Coronary artery (tissue), 2 donors: Measurements from ENCODE around the gene RP2.

ENCODE experiments used
- DNase-seq: peaks from one replicate; pipeline ENCODE4 v3.0.0-alpha.2; 2017; ENCODE audit warnings: low spot score
- H3K27ac ChIP-seq, 2 donors: fragments of 200-600 bp; sonication (generic); one replicate each; pipeline ENCODE4 v1.5.1; 2016 to 2019
- H3K4me3 ChIP-seq: fragments of 200-600 bp; sonication (generic); 2 replicates; pipeline ENCODE4 v1.5.1; 2016; ENCODE audit warnings: mild to moderate bottlenecking, moderate library complexity
- TF ChIP-seq, protein P1 (sequence below): fragments of 200-600 bp; sonication (generic); IDR thresholded peaks from one replicate; pipeline ENCODE4 v1.5.1; 2019; ENCODE audit warnings: antibody characterized with exemption

Gene RP2

DNA sequence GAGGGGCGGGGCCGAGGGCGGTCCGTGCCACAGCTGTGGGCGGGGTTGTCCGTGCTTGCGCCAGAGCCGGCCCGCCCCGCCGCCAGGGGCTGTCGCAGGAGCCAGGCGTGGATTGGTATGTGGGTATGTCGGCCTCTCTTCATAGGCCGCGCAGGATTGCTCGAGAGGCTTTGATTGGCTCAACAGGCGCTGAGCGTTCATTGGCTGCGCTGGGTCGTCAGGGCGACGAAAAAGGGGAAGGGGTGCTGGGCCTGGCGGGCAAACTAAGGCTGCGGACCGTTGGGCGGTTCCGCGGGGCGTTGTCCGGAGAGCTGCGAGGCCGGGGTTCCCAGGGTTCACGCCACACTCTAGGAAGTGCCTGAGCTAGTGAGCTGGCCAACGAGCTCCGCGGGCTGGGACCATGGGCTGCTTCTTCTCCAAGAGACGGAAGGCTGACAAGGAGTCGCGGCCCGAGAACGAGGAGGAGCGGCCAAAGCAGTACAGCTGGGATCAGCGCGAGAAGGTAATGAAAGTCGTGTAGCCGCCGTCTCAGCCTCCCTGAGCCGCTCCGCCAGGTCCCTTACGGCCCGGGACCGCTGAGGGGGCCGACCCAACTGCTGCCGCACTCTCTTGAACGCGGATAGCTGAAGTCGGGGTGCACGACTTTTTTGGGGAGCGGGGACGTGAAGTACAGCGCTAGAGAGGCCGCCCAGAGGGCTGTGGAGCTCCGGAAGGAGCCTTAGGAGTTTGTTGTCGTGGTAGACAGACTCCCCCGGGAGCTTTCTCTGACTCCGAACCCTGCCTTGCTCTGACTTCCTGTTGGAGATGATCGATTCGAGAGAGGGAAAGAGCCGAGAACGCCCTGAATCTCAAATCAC, at the start of gene RP2:
RP2 (plus strand) TSS at position 343 of the 857 bp plus-strand sequence; CDS start at position 401, 58 bp downstream.
- Histone ChIP-seq H3K27ac (peak within 1 kb of the TSS; percentile 80 to 93), H3K4me3 (peak within 1 kb of the TSS; percentile 82)
- TF ChIP-seq, protein P1, sequence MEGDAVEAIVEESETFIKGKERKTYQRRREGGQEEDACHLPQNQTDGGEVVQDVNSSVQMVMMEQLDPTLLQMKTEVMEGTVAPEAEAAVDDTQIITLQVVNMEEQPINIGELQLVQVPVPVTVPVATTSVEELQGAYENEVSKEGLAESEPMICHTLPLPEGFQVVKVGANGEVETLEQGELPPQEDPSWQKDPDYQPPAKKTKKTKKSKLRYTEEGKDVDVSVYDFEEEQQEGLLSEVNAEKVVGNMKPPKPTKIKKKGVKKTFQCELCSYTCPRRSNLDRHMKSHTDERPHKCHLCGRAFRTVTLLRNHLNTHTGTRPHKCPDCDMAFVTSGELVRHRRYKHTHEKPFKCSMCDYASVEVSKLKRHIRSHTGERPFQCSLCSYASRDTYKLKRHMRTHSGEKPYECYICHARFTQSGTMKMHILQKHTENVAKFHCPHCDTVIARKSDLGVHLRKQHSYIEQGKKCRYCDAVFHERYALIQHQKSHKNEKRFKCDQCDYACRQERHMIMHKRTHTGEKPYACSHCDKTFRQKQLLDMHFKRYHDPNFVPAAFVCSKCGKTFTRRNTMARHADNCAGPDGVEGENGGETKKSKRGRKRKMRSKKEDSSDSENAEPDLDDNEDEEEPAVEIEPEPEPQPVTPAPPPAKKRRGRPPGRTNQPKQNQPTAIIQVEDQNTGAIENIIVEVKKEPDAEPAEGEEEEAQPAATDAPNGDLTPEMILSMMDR, result no peak
- DNase-seq, result peak; percentile 94

DNA sequence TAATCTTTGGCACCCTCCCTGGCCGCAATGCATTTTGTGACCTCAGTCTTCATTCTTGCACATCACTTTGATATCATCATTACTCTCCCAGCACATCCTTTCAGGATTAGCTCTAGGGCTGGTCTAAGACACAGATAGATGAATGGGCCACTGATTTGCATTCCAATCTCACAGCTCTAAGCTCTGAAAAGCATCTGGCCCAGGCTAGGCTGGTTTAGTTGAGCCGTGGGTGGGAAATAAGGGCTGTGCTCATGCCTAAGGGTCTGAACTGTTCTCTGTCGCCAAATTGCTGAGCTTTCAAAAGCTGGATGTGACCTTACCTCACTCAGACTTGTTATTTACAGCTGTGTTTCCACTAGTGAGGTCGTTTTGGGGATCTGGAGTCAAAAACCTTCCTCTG, 47.9 kb upstream of the RP2 start:
- Histone ChIP-seq H3K4me3 (no peak overlapping the region), H3K27ac (no peak overlapping the region)
- no peak for DNase-seq
- TF ChIP-seq, protein P1, result no peak

DNA sequence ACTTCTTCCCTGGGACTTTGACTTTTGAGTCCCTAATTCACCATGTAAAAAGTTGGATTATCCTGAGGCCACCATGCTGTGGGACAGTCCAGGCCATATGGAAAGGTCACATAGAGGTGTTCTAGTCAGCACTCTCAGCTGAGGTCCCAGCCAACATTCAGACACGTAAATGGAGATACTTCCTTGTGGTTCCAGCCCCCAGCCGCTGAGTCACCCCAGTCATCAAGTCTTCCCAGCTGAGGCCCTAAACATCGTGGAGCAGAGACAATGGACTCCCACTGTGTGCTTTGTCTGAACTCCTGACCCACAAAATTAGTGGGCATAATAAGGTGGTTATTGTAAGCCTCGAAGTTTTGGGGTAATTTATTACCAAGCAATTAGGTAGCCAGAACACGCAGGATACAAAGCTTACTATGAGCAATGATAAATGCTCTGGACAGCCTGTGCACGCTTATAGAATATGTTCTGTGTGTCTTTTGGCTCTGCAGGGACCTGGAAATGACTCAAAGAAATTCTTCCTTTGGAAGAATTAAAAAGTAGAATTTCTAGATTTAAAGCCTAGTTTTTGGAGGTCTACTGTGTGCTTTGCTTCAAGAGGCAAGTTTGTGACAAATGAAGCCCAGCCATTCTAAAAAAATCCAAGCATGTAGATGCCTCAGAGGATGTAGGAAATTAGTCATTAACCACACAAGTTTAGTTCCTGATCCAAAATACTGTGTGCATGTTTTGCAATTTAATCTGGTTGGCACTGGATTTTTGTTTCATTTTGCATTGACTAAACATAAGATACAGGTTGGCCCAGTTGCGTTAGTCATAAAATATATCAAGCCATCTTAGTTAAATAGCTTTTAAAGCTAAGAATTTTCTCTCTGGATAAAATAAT, 44.7 kb upstream of the RP2 start:
- no peak for DNase-seq
- TF ChIP-seq, protein P1, result no peak
- H3K27ac ChIP-seq, result peak overlapping the region in 1 of 2 donors; percentile 73
- no peak overlapping the region for H3K4me3 ChIP-seq

DNA sequence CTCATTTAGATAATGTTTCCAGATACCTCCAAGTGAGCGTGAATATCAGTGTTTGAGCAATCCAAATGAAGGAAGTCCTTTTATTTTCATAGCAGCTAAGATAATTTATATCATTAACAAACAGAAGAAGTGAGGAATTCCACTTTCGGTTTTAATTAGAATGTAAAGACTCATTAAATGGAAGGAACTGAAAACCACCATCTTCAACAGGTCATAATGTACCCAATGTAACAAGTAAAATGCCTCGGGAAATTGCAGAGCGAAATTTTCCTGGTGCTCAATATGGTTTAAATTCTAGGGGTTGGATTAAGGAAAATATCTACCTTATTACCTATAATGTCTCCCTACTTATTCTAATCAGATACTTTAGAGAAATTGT, 44.0 kb upstream of the RP2 start:
- TF ChIP-seq, protein P1, result no peak
- H3K4me3 ChIP-seq, result no peak overlapping the region
- DNase-seq, result no peak
- peak overlapping the region in 1 of 2 donors; percentile 45 for H3K27ac ChIP-seq

DNA sequence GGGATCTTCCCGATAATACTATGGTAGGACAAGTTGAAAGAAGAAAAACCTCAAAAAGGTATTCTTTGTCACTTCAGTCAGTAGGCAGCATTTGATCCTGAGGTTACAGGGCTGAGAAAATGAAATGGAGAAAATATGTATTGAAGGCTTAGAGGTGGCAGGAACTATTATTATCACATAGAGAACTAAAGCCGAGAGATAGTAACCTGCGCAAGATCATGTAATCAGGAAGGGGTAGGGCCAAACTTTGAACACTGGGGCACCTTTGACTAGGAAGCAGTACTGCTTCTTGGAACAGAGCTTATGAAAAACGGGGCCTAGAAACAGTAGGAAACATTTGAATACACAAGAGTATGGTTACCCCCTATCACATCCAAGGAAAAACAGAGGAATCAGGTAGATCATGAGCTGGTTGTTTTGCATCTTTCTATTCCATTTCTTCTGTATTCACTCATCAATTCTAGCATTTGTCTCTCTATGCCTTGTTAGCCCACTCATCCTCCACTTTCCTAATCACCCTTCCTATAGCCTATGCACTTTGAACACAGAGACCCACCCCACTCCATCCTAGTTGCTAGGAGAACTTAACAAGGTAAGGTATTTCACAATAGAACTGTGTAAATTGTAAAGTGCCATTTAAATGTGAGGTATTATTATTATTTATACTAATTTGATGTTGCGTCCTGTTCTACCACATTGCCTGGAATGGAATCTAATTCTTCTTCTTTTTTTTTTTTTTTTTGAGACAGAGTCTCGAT, 43.3 kb upstream of the RP2 start:
- TF ChIP-seq, protein P1, result no peak
- no peak overlapping the region for H3K4me3 ChIP-seq
- no peak overlapping the region for H3K27ac ChIP-seq
- DNase-seq, result no peak

DNA sequence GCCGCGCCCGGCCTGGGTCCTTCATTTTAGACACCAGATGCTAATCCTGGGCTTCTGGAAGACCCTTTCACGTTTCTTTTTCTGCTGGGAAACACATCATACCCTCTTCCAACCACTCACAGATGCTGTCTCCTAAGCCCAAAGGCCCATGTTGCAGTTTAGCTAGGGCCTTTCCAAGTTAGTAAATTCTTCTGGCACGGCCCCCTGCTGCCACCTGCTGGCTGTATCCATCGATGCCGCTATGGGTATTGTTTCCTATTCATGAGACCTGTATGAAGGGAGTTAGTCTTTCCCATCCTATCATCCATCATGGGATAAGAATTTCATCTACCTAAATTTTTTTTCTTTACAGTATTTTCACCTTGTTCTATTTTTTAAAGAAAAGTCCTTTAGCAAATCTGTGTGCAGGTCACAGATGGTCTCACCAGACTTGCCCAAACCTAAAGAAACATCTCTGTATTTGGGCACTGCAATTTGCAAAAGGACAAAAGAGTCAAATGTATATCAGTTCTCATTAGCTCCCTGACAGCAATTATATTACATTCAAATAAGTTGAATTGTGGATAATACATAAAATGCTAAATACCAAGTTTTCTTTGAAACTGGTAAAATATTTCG, 40.2 kb upstream of the RP2 start:
- TF ChIP-seq, protein P1, result peak; percentile 57
- no peak for DNase-seq
- Histone ChIP-seq H3K27ac (no peak overlapping the region), H3K4me3 (no peak overlapping the region)
